A549 (cell line): ENCODE results near the gene CLCNKA.

Experiments used
- CTCF ChIP-seq: fragments of >200 bp; sonication (Bioruptor Twin); formaldehyde crosslinking; IDR thresholded peaks from 3 replicates; pipeline ENCODE4 v1.5.1; 2016
- ESRRA ChIP-seq: fragments of 150-350 bp; IDR thresholded peaks from 2 replicates; pipeline ENCODE4 v1.6.1; 2014; ENCODE audit warnings: mild to moderate bottlenecking, low read length, borderline replicate concordance
- POLR2A ChIP-seq: IDR thresholded peaks from 2 replicates; pipeline ENCODE4 v1.6.1; 2012; ENCODE audit warnings: mild to moderate bottlenecking, low read length

- no peak for TF ChIP-seq CTCF
- no peak for TF ChIP-seq ESRRA
- no peak for TF ChIP-seq POLR2A
Measured at GRCh38 chr1:16051039-16051438, 29.2 kb downstream of the CLCNKA start.
